GM19193 (cell line): Measurements from ENCODE around the gene MAML3.

Source experiments
- POLR2A ChIP-seq: IDR thresholded peaks from 4 replicates; pipeline ENCODE4 v1.6.1; 2011; ENCODE audit not compliant: insufficient read depth, insufficient read length; ENCODE audit errors: extremely low read depth

The MAML3 gene

DNA sequence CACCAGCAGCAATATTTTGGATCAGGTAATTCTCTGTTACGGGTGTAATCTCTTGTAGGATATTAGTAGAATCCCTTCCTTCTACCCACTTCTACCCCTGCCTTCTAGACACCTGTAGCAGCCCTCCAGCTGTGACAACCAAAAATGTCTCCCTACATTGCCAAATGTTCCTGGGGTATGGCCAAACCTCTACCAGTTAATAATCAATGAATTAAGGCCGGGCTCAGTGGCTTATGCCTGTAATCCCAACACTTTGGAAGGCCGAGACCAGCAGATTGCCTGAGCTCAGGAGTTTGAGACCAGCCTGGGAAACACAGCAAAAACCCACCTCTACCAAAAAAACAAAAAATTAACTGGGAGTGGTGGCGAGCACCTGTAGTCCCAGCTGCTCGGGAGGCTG is 9.9 kb downstream of the MAML3 start:
- no peak for TF ChIP-seq POLR2A

DNA sequence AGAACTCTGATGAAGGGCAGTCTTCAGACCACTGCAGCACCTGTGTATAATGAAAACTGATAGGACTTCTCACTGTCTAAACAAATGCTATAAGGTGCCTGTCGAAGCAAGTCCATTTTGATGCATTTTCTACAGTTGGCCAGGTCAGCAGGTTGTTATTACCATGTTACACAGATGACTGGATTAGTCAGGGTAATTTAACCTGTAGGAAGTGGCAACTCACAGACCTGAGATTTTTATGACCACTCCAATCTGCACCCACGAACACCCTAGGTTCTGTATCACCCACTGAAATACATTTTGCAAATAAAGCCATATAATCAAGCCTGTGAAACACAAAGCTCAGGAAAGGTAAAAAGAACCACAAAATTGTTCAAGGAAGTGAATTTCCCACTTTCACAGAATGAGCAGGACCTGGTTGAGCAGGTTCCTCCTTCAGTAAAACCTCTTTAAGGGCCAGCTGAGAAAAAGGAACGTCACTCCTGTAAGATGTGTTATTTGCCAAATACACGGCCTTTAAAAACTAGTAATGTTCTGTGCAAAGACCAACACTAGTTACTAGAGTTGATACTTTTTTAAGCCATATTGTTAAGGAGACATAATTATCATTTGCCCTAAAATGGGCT is 12.7 kb downstream of the MAML3 start:
- no peak for TF ChIP-seq POLR2A

DNA sequence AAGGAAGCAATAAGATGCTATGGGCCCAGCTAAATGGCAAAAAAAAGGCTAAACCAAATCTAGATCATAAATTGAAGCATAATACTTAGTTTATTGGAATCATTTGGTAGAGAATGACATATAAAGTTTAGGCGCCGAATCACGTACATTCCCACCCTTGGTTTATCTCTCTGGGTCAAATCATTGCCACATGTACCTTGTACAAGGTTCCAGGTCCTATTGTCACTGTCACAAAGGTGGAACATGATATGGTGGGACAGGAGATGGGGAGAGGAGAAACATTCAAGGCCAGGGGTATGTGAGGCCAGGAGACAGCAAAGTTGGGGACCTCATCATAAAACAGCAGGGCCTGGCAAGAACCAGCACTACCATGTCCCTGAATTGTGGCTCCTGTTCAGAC is 13.4 kb downstream of the MAML3 start:
- TF ChIP-seq POLR2A, result no peak

DNA sequence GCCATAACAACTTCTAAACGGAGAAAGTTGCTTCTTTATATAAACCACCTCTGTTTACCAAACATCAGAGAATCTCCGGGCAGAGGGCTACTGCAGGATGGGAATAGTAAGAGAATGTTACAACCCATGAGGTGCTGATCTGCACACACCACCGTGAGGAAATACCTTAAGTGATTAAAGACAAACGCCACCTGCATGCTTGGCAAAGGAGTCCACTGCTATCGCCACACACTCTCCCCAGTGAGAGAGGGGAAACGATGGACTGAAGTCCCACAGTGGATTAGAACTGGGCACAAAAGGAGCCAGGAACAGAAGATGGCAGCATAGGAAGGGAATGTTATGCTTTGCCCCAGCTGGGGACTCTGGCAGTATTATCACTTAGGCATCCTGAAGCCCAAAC is 15.6 kb downstream of the MAML3 start:
- no peak for TF ChIP-seq POLR2A

DNA sequence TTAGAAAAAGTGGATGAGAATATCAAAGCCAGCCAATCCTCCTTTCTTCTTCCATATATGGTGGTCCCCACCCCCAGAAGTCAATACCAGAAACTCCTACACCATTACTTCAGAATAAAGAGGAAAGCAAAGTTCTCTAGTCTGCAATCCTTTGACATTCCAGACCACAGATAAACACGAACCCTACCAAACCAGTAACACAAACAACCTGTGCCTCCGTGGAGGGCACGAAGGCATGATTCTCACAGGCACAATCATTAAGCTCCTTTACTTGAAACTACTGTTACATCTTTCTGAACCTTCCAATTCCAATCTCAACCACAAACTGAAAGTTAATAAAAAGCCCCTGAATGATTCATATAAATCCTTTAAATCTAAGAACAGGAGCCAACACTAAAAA is 16.3 kb downstream of the MAML3 start:
- no peak for TF ChIP-seq POLR2A

DNA sequence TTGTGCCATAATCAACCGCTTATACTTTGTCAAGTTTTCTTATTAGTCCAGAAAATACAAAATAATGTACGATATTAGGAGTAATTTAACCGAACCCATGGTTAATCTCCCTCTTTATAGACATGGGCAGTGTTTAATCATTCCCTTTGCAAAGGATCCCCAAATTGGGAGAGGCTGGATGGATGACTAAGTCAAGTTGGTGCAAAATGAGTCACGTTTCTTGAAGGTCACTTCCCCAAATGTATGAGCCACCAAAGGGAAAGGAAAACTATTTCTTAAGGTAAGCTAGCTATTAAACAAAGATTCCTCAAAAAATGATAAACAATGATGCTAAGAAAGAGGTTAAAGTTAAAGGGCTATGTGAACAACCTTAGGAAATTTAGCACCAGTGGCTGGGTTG is 17.5 kb downstream of the MAML3 start:
- TF ChIP-seq POLR2A, result no peak

DNA sequence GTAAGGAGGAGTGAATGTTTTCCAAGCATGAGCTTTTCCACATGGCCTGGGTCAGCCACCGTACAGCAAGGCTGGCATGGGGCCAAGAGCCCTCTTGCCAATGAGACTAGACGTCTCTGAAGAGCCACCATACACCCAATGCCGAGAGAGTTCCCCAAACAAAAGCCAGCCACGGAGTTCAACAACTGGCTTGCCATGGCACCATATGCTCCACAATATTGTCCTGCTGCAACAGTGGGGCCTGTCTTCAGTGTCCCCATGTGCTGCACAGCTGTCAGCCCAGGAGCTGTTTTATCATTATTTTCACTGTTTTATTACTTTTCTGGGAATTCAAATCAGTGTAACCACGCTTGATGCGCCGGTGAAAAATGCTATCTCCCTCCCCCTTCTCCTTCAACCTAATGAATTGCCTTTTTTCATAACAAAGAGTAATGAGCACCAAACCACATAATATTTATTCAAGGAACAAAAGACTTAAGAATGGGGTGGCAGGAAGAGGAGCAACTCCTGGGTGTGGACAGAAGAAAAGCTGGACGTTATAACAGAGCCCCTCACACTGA is 18.4 kb downstream of the MAML3 start:
- no peak for TF ChIP-seq POLR2A

DNA sequence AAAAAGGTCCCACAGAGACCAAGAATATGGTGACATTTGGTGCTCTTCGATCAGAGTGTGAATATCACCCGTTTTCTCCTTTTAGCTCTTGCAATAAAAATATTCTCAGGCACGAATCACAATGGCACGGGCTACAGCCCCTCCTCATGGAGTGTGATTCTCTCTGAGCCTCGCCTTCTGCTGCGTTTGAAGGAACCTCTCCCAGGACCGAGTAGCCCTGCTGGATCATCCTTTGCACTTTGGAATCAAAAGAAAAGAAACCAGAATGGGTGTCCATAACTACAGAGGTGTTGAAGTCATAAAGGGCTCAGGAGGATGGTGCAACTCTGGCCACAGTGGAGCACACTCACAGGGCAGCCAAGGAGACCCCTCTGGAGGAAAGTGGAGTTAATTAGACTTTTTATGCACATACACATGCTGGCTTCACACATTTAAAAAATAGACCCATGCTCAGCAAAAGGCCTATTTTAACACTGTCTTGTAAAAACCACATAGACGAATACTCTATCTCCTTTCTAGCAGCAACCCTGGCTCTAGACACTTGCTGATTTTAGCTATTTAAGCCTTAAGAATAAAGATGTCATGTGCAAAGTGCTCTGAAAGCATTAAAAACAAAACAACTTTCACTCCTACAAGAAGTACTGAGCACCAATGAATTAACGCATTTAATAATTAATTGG is 19.1 kb downstream of the MAML3 start:
- TF ChIP-seq POLR2A, result no peak

DNA sequence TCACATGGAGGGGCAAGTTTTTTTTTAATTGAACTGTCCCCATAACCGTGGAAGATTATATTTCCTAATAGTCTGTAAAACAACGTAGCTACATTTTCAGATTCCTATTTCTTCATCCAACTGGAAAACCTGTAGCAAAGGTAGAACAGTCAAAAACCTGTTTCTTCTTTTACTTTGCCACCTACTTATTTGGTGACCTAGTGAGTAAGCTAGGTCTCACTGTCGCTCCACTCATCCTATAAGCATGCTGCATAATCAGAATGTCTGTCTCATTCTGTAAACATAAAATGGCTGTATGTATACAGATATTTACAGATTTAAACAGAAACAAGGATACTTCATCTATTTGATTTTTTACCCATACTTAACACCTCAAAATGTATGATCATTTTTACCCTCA is 20.4 kb downstream of the MAML3 start:
- TF ChIP-seq POLR2A, result no peak

DNA sequence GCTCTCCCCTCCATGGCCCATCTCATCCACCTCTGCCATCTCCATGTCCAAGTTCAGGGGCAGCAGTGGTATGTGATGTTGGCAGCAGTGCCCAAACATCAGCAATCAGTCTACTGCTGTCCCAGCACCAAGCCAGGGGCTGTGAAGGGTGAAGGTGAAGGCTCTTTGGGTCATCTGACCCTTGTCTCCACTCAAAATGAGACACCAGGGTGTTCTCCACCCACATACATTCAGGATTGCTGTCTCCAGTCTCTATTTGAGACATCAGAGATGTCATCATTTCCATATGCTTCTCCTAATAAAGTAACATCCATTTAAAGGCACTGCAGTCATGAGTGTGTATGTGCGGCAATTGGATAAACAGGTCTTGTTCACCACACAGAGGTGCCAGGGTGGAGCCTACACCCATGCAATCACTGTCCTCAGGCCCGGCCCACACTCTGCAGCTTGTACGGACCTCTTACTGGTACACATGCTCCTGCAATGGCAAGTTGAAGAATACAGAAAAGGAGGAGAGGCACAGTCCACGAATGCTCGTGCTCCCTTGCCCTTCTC is 22.2 kb downstream of the MAML3 start:
- no peak for TF ChIP-seq POLR2A

DNA sequence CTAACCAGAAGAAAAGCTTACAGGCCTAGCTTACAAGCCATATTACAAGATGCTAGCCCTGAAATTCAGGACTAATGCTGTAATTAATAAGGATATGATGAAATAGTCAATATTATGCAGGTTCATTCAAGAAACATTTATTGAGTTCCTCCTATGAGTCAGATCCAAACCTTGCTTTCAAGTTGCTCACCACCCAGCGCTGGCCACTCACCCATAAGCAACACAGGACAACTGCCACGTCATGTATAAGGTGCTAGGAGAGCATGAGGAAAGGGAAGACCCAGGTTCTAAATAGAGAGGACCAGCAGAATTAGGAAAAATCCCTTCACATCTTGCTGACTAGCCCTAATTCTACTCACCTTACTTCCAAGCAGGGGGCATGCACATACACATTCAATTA is 23.3 kb downstream of the MAML3 start:
- TF ChIP-seq POLR2A, result no peak

DNA sequence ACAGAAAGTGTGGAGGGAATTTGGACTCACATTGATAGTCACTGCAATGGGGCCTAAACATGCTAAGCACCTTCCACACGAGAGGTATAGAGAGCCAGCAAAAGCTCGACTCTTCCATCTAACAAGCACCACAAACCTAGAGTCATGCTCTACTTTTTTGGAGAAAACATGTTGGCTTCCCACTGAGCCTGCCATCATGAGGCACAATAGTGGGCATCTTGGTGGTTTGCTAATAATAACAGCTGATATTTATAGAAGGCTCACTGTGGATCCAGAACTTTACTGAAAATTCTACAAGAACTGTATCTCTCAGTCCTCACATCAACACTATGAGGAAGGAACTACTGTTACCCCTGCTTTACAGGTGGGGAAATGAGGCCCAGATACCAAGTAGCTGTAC is 26.6 kb downstream of the MAML3 start:
- no peak for TF ChIP-seq POLR2A

DNA sequence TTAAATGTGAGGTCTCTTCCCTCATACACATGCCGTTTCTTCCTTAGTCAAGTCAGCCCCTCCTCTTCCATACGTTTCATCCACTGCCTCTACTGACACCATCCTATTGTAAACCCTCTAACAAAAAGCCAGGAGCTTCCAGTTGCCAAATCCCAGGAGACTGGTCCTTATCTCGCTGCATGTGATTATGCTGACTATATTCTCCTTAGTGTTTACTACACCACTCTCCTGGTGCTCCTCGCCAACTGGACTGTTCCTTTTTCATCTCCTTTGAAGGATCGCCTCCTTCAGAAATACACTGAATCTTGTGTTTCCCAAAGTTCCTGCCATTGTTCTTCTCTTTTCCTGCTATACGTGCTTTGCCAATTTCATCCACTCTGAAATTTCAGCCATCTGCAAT is 27.7 kb downstream of the MAML3 start:
- no peak for TF ChIP-seq POLR2A

DNA sequence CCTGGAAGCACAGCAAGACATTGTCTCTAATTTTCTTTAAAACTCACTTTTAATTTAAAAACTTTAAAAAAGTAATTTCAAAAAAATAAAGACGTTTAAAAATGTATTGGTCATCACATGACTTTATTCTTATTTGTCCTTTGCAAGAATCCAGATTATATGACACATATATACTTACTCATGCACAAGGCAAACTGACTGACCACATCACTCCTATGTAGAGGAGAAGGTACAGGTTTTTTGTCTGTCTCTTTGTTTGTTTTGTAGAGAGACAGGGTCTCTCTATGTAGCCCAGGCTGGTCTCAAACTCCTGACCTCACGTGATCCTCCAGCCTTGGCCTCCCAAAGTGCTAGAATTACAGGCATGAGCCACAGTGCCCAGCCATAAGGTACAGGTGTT is 28.6 kb downstream of the MAML3 start:
- no peak for TF ChIP-seq POLR2A

DNA sequence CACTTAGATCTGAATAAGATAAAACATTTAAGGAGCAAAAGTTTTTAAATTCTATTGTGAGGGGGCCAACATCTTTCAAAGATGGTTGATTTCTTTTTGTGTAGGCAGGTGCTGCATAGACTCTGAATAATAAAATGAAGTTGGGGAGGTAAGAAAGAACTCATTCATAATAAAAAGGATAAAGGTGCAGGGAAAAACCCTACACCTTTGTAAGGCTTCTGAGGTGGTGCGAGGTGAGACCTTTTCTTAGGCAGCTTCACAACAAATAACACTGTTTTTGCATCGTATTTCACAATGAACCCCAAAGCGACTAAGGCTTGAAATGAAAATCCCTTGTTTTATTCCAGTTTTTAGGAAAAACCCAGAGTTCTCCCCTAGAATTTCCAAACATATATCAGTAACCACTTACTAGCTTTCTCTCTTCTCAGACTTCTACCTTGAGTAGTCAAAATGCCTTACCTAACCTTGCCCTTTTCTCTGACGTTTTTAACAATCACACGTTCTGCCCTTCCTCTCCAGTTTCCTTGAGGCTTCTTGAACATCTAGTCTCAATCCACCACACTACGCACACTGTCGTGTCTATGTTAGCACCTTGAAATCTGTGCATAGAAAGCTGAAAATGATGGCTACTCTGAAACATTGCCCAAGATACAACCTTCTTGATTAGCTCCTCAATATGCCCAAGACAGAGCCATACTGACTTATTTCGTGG is 30.2 kb downstream of the MAML3 start:
- no peak for TF ChIP-seq POLR2A
